Iris pigment epithelial cell (primary cell): ENCODE results near the gene CHMP6.
"Not testable (repeated sequence)": the region's sequence is repeated elsewhere in the genome, so short reads cannot be mapped to it uniquely, and the experiment has no call there.

Experiments
- DNase-seq: peaks from one replicate; pipeline ENCODE4 v3.0.0-alpha.2; 2011; ENCODE audit warnings: low read depth

The CHMP6 gene

GRCh38 chr17:81011951-81012350 lies 20.3 kb downstream of the CHMP6 start:
- no peak for DNase-seq

- DNase-seq, result no peak
Measured at GRCh38 chr17:81012574-81013447, 21.2 kb downstream of the CHMP6 start.

DNA sequence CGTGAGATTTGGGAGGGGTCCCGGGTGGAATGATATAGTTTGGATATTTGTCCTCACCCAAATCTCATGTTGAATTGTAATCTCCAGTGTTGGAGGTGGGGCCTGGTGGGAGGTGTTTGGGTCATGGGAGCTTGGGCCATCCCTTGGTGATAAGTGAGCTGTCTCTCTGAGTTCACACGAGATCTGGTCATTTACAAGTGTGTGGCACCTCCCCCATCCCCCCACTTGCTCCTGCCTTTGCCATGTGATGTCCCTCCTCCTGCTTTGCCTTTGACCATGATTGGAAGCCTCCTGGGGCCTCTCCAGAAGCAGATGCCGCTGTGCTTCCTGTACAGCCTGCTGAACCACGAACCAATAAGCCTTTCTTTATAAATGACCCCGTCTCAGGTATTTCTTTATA lies 22.0 kb downstream of the CHMP6 start:
- no peak for DNase-seq

- DNase-seq, result peak; percentile 32
Measured at GRCh38 chr17:81015136-81015535, 23.5 kb downstream of the CHMP6 start.

DNA sequence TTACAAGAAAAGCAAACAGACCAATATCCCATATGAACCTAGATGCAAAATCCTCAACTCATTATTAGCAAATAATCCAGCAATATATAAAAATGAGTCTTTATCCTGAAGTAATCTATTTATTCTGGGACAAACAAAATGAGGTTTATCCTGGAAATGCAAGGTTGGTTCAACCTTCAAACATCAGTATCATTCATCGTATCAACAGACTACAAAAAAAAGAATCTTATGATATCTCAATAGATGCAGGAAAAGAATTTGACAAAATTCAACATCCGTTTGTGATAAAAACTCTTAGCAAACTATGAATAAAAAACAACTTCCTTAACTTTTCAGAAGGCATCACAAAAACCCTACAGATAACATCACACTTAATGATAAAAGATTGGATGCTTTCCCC lies 24.9 kb downstream of the CHMP6 start:
- DNase-seq, result no peak

GRCh38 chr17:81017330-81017729 lies 25.7 kb downstream of the CHMP6 start:
- not testable (repeated sequence) for DNase-seq

GRCh38 chr17:81018044-81018802 lies 26.6 kb downstream of the CHMP6 start:
- peak; percentile 78 for DNase-seq

DNA sequence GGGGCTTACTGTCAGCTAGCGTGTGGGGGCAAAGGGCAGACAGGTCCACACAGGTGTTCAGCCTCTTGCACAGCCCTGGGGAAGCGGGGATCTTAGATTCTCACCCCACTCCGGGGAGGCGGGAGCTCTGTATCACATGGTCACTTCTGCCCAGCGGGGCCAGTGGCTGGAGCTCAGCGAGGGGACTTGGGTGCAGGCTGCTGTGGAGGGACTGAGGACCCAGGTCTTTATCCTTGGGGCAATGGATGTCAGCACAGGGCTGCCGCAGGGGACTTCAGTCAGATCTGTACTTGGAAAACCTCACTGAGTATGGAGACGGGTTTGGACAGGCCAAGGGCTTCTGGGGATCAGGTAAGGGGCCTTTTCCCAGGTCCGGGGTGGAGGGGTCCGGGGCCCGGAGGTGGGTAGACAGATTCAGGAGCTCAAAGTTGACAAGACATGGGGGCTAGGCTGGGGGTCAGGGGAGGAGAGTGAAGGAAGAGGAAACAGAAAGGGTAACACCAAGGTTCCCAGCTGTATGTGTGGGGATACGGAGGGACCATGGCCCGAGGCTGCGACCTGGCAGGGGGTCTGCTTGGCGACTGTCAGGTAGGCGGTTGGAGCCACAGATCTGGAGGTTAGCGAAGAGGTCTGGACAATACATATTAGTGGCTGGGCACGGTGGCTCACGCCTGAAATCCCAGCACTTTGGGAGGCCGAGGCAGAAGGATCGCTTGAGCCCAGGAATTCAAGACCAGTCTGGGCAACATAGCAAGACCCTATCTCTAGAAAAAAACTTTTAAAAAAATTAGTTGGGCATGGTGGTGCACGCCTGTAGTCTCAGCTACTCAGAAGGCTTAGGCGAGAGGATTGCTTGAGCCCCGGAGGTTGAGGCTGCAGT lies 28.2 kb downstream of the CHMP6 start:
- no peak for DNase-seq

DNA sequence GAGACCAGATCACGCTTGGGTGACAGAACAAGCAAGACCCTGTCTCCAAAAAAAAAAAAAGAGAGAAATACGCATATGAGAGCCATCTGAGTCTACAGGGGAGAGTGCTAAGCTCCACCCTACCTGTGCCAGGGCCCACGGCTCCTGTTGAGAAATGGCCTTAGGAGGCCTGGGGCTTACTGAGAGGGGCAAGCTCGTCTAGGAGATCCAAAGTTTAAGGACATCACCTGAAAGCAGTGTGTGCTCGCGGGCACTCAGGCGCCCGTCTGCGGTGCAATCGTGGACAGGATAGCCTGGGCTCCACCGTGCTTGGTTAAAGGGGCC lies 28.8 kb downstream of the CHMP6 start:
- DNase-seq, result no peak

- DNase-seq, result no peak
Measured at GRCh38 chr17:81020767-81021497, 29.3 kb downstream of the CHMP6 start.

DNA sequence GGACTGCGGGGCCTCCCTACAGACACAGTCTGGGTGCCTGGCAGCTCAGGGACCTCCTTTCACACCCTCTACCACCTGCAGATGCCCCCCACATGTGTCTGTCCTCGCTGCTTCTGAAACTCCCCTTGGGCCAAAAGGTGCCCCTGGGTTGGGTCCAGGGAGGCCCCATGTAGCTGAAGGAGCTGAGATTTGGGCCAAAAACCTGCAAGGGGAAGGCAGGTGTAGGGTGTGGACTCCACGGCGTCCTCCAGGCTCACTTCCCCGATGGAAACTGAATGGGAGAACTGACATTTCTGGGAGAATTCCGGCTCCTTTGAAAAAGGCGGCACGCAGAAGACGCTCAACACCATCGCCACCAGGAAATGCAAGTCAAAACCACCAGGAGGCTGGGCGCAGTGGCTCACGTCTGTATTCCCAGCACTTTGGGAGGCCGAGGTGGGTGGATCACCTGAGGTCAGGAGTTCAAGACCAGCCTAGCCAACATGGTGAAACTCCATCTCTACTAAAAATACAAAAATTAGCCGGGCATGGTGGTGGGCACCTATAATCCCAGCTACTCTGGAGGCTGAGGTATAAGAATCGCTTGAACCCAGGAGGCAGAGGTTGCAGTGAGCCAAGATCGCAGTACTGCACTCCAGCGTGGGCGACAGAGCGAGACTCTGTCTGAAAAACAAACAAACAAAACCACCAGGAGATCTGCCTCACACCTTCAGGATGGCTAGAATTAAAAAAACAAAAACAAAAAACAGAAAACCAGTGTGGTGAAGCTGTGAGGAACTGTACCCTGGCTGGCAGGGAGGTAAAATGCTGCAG lies 30.1 kb downstream of the CHMP6 start:
- DNase-seq, result no peak

GRCh38 chr17:81022344-81022676 lies 30.7 kb downstream of the CHMP6 start:
- no peak for DNase-seq

- no peak for DNase-seq
Measured at GRCh38 chr17:81025065-81025740, 33.6 kb downstream of the CHMP6 start.

GRCh38 chr17:81025741-81026129 lies 34.1 kb downstream of the CHMP6 start:
- no peak for DNase-seq

GRCh38 chr17:81026266-81027036 lies 34.8 kb downstream of the CHMP6 start:
- DNase-seq, result no peak

- DNase-seq, result no peak
Measured at GRCh38 chr17:81027038-81027437, 35.4 kb downstream of the CHMP6 start.

DNA sequence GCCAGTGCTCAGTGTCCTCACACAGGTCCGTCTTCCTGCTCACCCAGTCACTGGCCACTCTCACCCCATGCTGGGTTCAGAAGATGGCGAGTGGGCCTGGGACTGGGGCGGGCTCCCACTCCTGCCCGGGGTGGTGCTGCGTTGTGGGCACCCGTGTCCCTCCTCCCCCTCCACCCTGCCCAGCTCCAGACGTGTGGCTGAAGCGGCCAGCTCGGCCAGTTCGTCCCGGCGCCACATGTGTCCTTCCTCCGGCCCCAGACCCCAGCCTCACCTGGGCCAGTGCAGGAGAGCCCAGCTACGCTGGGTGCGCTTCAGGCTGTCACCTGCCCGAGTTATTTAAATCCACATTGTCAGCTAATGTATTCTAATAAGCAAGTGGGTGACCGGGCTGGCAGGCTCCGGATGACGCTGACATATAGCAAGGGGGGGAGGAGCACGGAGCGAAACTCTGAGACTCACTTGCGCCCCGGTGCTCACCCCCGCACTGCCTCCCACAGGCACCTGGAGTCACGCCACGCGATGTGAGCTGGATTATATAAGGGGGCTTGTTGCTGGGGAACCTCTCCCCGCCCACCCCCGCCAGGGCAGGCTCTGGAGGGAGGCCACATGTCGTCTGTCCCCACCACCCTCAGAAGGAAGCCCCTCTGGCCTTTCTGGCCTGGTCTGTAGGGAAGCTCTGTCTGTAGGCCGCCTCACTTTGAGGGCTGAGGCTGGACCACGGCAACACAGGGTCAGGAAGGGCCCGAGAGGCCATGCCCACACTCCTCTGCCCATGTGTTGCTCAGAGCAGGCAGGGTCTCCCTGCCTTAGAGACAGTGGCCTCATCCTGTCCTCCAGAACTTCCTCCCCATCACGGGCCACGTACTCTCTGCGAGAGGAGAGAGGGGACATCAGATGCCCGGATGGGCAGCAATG lies 36.2 kb downstream of the CHMP6 start:
- DNase-seq, result no peak

DNA sequence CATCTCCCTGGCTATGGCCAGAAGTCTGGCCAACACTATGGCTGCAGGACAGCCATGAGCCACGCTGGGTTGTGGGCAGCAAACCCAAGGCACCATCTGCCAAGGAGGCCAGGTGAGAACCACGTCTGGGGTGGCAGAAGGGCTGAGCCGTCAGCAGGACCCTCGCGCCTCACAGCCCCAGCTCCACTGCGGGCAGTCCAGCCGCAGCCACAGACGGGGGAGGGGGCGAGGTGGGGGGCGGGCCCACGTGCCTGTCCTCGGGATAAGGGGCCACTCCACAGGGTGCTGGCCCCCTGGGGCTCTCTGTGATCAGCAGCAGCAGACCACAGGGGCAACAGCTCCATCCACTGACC lies 36.8 kb downstream of the CHMP6 start:
- DNase-seq, result no peak

DNA sequence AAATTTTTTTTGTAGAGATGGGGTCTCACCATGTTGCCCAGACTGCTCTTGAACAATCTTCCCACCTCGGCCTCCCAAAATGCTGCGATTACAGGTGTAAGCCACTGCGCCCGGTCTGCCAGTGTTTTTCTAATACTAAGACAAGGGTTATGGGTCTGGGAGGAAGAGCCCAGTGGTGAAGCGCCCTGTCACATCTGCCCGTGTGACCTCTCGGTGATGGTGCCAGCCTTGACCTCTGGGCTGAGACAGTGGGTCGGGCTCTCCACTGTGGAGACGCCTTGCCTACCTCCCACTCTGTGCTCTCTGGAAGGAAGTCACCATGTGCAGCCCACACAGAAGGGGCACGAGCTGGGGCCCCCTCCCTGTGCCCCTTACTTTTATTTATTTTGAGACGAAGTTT lies 38.2 kb downstream of the CHMP6 start:
- DNase-seq, result no peak
